K562 (cell line): ENCODE data around the gene HLCS. TPM values are rescaled to one million over a fixed set of nuclear protein-coding genes. Genes with fewer than 3 reads are reported as not detected.

Experiments used
- COPS2 ChIP-seq: fragments of 450-650 bp; conservative IDR thresholded peaks from 2 replicates; pipeline ENCODE4 v1.6.1; 2016; ENCODE audit warnings: mild to moderate bottlenecking, moderate library complexity
- CXXC5 ChIP-seq: fragments of 250-450 bp; sonication (Bioruptor Pico); IDR thresholded peaks from 2 replicates; pipeline ENCODE4 v1.8.0; 2022; ENCODE audit warnings: inconsistent platforms, mild to moderate bottlenecking, moderate library complexity
- E2F8 ChIP-seq: fragments of 450-650 bp; IDR thresholded peaks from 2 replicates; pipeline ENCODE4 v1.7.1; 2018; ENCODE audit warnings: mild to moderate bottlenecking, low read depth; ENCODE audit not compliant: partially characterized antibody
- ELK3 ChIP-seq: fragments of 450-650 bp; formaldehyde crosslinking; IDR thresholded peaks from 2 replicates; pipeline ENCODE4 v1.4.0; 2020; ENCODE audit warnings: mild to moderate bottlenecking
- EP400 ChIP-seq: fragments of 450-650 bp; IDR thresholded peaks from 2 replicates; pipeline ENCODE4 v1.6.1; 2017; ENCODE audit warnings: antibody characterized with exemption, mild to moderate bottlenecking, moderate library complexity
- GABPB1 ChIP-seq: sonication (generic); formaldehyde crosslinking; IDR thresholded peaks from 2 replicates; pipeline ENCODE4 v1.8.0; 2022; ENCODE audit warnings: mild to moderate bottlenecking, missing genetic modification reagents
- HNRNPL ChIP-seq: fragments of 200-400 bp; formaldehyde crosslinking; IDR thresholded peaks from 2 replicates; pipeline ENCODE4 v1.6.1; 2017; ENCODE audit warnings: low read depth, mild to moderate bottlenecking, low read length
- IRF2 ChIP-seq: sonication (generic); formaldehyde crosslinking; IDR thresholded peaks from 2 replicates; pipeline ENCODE4 v1.8.1; 2022; ENCODE audit warnings: mild to moderate bottlenecking, missing genetic modification reagents
- MAFG ChIP-seq: fragments of 450-650 bp; conservative IDR thresholded peaks from 2 replicates; pipeline ENCODE4 v1.6.1; 2016; ENCODE audit warnings: missing genetic modification characterization, missing compliant biosample characterization
- NFXL1 ChIP-seq: fragments of 450-650 bp; formaldehyde crosslinking; IDR thresholded peaks from 2 replicates; pipeline ENCODE4 v1.4.0; 2021; ENCODE audit warnings: mild to moderate bottlenecking
- RREB1 ChIP-seq: fragments of 250-450 bp; sonication (Bioruptor Pico); IDR thresholded peaks from 2 replicates; pipeline ENCODE4 v1.4.0; 2020
- SMAD2 ChIP-seq: fragments of 150-350 bp; IDR thresholded peaks from 2 replicates; pipeline ENCODE4 v1.6.1; 2014; ENCODE audit warnings: low read depth, mild to moderate bottlenecking, low read length
- STAT5B ChIP-seq: fragments of 250-450 bp; sonication (Bioruptor Pico); IDR thresholded peaks from 2 replicates; pipeline ENCODE4 v1.8.0; 2021; ENCODE audit warnings: mild to moderate bottlenecking, inconsistent platforms
- TAL1 ChIP-seq: fragments of 450-650 bp; IDR thresholded peaks from 2 replicates; pipeline ENCODE4 v1.6.1; 2016; ENCODE audit warnings: mild to moderate bottlenecking
- TARDBP ChIP-seq: fragments of 450-650 bp; IDR thresholded peaks from 2 replicates; pipeline ENCODE4 v1.6.1; 2016
- THAP7 ChIP-seq: fragments of 250-450 bp; sonication (Bioruptor Pico); IDR thresholded peaks from 2 replicates; pipeline ENCODE4 v1.5.0; 2021
- TRIM24 ChIP-seq, 2 experiments: fragments of 450-650 bp; IDR thresholded peaks; 2 replicates each; pipeline ENCODE4 v1.6.1; 2016
- ZNF695 ChIP-seq: fragments of 450-650 bp; formaldehyde crosslinking; IDR thresholded peaks from 2 replicates; pipeline ENCODE4 v1.4.0; 2020; ENCODE audit warnings: mild to moderate bottlenecking, moderate library complexity
- polyA plus RNA-seq, 8 experiments: library from polyadenylated mRNA; depleted of rRNA in 4 of 8; stranded (reverse) in 5 of 8; unstranded in 3 of 8; fragments of >200 nt; fragmentation: Nextera tagmentation in 2 of 8; fragmentation: Illumina TruSeq in 1 of 8; extraction: Ambion mirVana in 2 of 8; extraction: Trizol in 1 of 8; gene quantifications; 2 replicates each; pipeline versions ENCODE4 v1.2.1 to v1.2.3, GENCODE V29; 2011 to 2014; ENCODE audit warnings: inconsistent platforms in 1 of 8, missing spikeins in 1 of 8
- total RNA-seq, 7 experiments: library from RNA; depleted of rRNA in 6 of 7; stranded (reverse); fragments of >200 nt in 6 of 7; fragmentation: Illumina TruSeq in 2 of 7; extraction: Trizol in 2 of 7; gene quantifications; 2 replicates each; pipeline versions ENCODE4 v1.2.1 to v1.2.3, GENCODE V29; 2011 to 2021; ENCODE audit warnings: low replicate concordance in 1 of 7

The HLCS gene
- total and polyA plus RNA-seq, 9 of the 15 experiments (the other 6 are each of a cell fraction or from before 2014, with no cell fraction given): 3.0 to 21.5 (median 17.1) TPM

- no peak for TF ChIP-seq RREB1 (CRISPR knock-in tag)
- peak; percentile 84 for TF ChIP-seq EP400
- TF ChIP-seq MAFG (tag): no peak
- TF ChIP-seq STAT5B (CRISPR knock-in tag): no peak
- no peak for TF ChIP-seq IRF2 (CRISPR knock-in tag)
- no peak for TF ChIP-seq GABPB1 (CRISPR knock-in tag)
- TF ChIP-seq ZNF695: no peak
- no peak for TF ChIP-seq SMAD2
- peak; percentile 76 for TF ChIP-seq CXXC5 (CRISPR knock-in tag)
- no peak for TF ChIP-seq THAP7 (CRISPR knock-in tag)
- no peak for TF ChIP-seq ELK3 (CRISPR knock-in tag)
- TF ChIP-seq NFXL1 (CRISPR knock-in tag): peak; percentile 72
- TF ChIP-seq TRIM24 (IDR thresholded peaks at IDR 0.05): peak in 1 of 2 experiments; percentile 39; a peak in 1 of 4 replicates
- no peak for TF ChIP-seq COPS2
- TF ChIP-seq TAL1: peak; percentile 44
- TF ChIP-seq E2F8: peak; percentile 29
- TF ChIP-seq TARDBP: 0 out of 2 replicates have a peak, but pooled peaks have one; percentile 53
- no peak for TF ChIP-seq HNRNPL
These were observed 1.4 kb downstream of the HLCS start (continued) for GRCh38 chr21:36964827-36965719.
